ENCODE measurements around the gene RND1. TPM values are rescaled to one million over a fixed set of nuclear protein-coding genes. Genes with fewer than 3 reads are reported as not detected.
"Not testable (repeated sequence)": the region's sequence is repeated elsewhere in the genome, so short reads cannot be mapped to it uniquely, and the experiment has no call there.

Gene RND1
- under 1 TPM; 0.29 to 0.32 TPM for total RNA-seq
- long read RNA-seq, donor 1, partial matches to known transcripts = 0 of 1 reads
- long read RNA-seq, donor 1, other reads (novel, unspliced or antisense) = 0 of 1 reads
- long read RNA-seq, donor 2, partial matches to known transcripts = 0 of 1 reads
- long read RNA-seq, donor 2, other reads (novel, unspliced or antisense) = 1 of 1 reads

GRCh38 chr12:48865281-48866051 lies at the start of gene RND1:
Gene RND1 (minus strand): TSS chr12:48865870. CDS start chr12:48865767, 103 bp downstream.
- intact Hi-C loops (cut with DNase I) = no loop called here

GRCh38 chr12:48910196-48910595 lies 44.5 kb upstream of the RND1 start:
- intact Hi-C loops (cut with DNase I) = no loop called here
- DNase-seq (ENCODE audit: low spot score) = no peak

More at GRCh38 chr12:48865281-48866051, at the start of gene RND1:
- peak; percentile 93 for DNase-seq (ENCODE audit: low spot score)

DNA sequence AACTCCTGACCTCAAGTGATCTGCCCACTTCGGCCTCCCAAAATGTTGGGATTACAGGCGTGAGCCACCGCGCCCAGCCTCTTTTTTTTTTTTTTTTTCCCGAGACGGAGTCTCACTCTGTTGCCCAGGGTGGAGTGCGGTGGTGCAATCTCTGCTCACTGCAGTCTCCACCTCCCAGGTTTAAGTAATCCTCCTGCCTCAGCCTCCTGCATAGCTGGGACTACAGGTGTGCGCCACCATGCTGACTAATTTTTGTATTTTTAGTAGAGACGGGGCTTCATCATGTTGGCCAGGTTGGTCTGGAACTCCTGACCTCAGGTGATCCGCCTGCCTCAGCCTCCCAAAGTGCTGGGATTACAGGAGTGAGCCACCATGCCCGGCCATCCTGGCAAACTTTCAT lies 44.0 kb upstream of the RND1 start:
- intact Hi-C loops (cut with DNase I); DNase-seq (ENCODE audit: low spot score): not testable (repeated sequence)

DNA sequence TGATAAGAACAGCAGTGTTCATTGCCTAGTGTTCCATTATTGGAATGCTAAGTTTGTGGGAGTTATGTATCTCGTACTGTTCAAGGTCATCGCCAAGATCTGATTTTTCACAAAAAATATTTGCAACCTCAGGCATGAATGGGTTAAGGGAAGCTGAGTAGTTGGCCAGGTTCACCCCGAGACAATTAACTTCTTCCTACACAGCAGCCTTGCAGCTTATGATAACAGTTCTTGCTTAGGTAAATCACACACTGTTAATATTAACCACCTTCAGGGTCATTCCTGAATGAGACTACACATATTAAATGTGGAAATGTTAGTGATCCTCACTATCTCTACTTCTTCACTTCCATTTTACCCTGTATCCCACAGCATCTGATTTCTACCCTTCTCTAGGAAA lies 41.6 kb upstream of the RND1 start:
- intact Hi-C loops (cut with DNase I) = no loop called here
- DNase-seq (ENCODE audit: low spot score) = no peak

DNA sequence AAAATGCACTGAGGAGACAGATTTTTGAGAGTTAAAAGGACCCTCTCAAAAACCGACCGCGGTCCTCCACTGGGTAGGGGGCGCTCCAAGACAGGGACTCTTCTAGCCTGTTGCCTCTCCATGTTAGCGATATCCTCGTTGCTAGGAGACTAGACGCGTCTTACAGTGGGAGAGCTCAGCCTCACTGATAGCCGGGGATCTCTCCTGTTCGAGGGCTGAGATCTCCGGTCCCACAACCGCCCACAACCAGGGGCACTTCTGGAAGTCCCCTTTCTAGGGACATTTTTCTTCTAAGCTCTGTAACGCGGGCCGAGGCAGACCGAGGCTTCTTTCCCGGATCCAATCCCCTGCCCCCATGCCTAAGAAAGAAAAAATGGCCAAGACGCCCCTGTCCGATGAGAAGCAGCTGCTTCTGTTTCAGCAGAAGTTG lies 38.3 kb upstream of the RND1 start:
- DNase-seq (ENCODE audit: low spot score) = peak; percentile 93
- intact Hi-C loops (cut with DNase I) = no loop called here

GRCh38 chr12:48903363-48903981 lies 37.8 kb upstream of the RND1 start:
- intact Hi-C loops (cut with DNase I) = no loop called here
- DNase-seq (ENCODE audit: low spot score) = no peak

DNA sequence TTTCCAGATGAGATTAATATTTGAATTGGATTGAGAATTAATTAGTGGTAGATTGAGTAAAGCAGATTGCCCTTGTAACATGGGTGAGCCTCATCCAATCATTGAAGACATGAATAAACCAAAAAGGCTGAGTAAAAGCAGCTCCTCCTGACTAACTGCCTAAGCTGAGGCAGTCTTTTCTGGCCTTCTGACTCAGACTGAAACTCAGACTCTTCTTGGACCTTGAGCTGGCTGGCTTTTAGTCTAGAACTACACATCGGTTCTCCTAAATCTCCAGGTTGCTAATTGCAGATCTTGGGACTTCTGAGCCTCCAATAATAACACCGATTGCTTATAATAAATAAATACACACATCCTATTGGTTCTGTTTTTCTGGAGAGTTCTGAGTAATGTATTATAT lies 35.6 kb upstream of the RND1 start:
- DNase-seq (ENCODE audit: low spot score) = no peak
- intact Hi-C loops (cut with DNase I) = no loop called here

- intact Hi-C loops (cut with DNase I) = no loop called here
- no peak for DNase-seq (ENCODE audit: low spot score)
Observed at GRCh38 chr12:48899651-48900050, 34.0 kb upstream of the RND1 start.

DNA sequence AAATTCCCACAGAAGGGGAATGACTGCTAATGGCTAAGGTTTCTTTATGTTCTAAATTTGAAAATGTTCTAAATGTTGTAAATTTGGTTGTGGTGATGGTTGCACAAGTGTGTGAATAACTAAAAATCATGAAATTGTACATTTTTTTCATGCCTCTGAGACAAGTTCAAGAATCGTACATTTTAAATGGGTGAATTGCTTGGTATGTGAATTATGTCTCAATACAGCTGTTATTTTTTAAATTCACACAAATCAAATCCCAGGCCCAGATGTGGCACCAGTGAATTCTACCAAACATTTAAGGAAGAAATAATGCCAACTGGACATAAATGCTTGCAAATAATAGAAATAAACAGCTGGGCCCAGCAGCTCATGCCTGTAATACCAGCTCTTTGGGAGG lies 28.6 kb upstream of the RND1 start:
- intact Hi-C loops (cut with DNase I) = no loop called here

GRCh38 chr12:48890657-48891418 lies 25.2 kb upstream of the RND1 start:
- DNase-seq (ENCODE audit: low spot score) = peak; percentile 94
- intact Hi-C loops (cut with DNase I) = loop anchor here in 1 of 2 donors (2.0 kb wide), 1 partner anchor 38 kb away; the partner anchor contains the start of gene DDX23

More for the DNA sequence above, 28.6 kb upstream of the RND1 start:
- no peak for DNase-seq (ENCODE audit: low spot score)

DNA sequence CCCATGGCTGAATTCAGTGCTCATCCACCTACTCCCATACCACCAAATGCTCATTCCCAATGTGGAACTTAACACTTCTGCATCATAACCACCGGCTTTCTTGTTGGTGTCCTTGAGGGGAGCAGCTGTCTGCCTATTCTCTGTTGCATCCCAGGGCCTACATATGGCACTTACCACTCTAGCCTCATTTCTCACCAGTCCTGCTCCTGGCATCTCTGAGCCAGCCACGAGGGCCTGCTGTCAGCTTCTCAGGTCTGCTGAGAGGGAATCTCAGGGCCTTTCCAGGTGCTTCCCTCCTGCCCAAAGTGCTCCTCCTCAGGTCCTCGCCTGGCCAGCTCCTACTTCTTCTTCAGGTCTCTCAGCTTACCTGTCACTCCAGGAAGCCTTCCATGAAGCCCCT lies 24.0 kb upstream of the RND1 start:
- no peak for DNase-seq (ENCODE audit: low spot score)
- intact Hi-C loops (cut with DNase I) = loop anchor here (2.0 kb wide), 2 partner anchors 33 to 37 kb away; partner anchors contain the start of gene DDX23 (in 1 of the 2)

GRCh38 chr12:48883305-48884161 lies 17.9 kb upstream of the RND1 start:
- intact Hi-C loops (cut with DNase I) = no loop called here
- DNase-seq (ENCODE audit: low spot score) = peak; percentile 44

DNA sequence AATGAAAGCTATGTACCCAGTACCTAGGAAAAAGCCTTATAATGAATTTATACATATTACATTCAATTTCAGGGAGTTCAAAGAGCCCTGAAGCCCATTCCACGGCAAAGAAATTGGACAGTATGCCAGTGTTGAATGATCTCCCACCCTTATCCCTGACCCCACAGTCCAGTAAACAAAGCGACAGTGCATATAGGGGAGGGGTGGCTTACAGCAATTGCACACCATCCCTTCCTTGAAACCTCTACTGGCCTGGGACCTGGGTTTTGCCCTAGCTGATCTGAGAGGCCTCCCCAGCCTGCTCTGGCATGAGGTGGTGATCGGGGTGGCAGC lies 17.3 kb upstream of the RND1 start:
- intact Hi-C loops (cut with DNase I) = no loop called here
- DNase-seq (ENCODE audit: low spot score) = no peak

- DNase-seq (ENCODE audit: low spot score) = no peak
- intact Hi-C loops (cut with DNase I) = no loop called here
Observed at GRCh38 chr12:48882315-48882687, 16.6 kb upstream of the RND1 start.

- intact Hi-C loops (cut with DNase I) = loop anchor here in 1 of 2 donors (1.0 kb wide), 1 partner anchor 24 kb away; no protein-coding TSS in a partner anchor
- DNase-seq (ENCODE audit: low spot score) = no peak
Observed at GRCh38 chr12:48881686-48882314, 16.1 kb upstream of the RND1 start.

DNA sequence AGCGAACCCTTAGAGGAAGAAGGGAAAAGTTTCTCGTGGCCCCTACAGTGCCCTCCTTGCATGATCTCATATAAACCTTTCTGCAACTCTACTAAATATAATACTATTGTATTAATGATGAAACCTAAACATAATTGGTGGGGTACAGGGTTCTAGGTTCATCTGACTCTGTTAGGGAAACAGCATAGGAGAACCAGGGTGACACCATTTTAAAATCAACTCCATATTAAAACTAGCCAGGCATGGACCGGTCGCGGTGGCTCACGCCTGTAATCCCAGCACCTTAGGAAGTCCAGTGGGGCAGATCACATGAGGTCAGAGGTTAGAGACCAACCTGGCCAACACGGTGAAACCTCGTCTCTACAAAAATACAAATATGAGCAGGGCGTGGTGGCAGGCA lies 15.0 kb upstream of the RND1 start:
- DNase-seq (ENCODE audit: low spot score) = no peak
- intact Hi-C loops (cut with DNase I) = loop anchor here in 1 of 2 donors (1.0 kb wide), 1 partner anchor 23 kb away; no protein-coding TSS in a partner anchor

DNA sequence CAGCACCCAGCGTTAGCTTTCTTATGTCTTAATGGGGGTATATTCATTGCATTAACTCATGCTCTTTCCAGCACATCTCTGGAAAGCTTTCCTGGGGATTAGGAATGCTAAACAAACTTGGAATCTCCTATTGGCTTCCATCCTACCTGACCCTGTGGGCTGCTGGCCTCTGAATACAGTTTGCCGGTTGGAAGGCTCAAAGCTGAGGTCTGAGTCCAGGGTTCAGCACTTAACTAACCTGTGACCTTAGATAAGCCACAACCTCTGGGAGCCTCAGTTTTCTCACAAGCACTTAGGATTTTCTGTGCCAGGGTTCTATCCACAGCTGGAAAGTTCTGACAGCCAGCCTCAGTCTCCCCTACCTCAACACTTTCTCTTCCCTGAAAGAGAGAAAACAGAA lies 12.9 kb upstream of the RND1 start:
- intact Hi-C loops (cut with DNase I) = no loop called here
- no peak for DNase-seq (ENCODE audit: low spot score)

DNA sequence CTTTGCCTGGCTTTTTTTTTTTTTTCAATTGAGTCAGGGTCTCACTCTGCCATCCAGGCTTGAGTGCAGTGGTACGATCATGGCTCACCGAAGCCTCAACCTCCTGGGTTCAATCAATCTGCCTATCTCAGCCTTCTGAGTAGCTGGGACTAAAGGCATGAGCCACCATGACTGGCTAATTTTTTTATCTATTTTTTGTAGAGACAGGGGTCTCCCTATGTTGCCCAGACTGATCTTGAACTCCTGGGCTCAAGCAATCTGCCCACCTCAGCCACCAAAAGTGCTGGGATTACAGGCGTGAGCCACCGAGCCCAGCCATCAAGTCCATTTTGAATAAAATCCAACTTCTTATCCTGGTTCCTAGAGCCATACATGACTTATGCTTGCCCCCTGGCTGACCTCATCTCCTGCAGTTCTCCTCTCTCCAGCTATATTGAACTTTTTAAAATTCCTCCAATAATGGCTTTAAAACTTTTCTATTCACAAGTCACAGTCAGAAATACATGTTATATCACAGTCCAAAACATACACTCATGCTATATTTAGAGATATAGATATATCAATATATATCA lies 10.4 kb upstream of the RND1 start:
- intact Hi-C loops (cut with DNase I) = no loop called here
- no peak for DNase-seq (ENCODE audit: low spot score)
